T-helper 2 cell (primary cell): ENCODE results near the gene NUF2.
"Not testable (repeated sequence)": the region's sequence is repeated elsewhere in the genome, so short reads cannot be mapped to it uniquely, and the experiment has no call there.

Source experiments
- DNase-seq, 5 experiments: peaks; one replicate each; pipeline versions ENCODE4 v3.0.0 to v3.0.0-alpha.2; 2012 to 2022
- total RNA-seq, 2 donors: gene quantifications; one replicate each; lab custom pipeline; 2026; lab: John Stamatoyannopoulos, UW

The NUF2 gene
- total RNA-seq = 1.6 to 6.3 reads per million in 2 donors

- peak; percentile 86 to 100 (median 95) for DNase-seq
Measured at GRCh38 chr1:163321311-163322305, at the start of gene NUF2. NUF2 (plus strand) TSS chr1:163321954; CDS start chr1:163326052, 4,098 bp downstream.

- DNase-seq = no peak
Measured at GRCh38 chr1:163273766-163274441, 47.9 kb upstream of the NUF2 start.

- peak in 1 of 5 experiments; percentile 5 for DNase-seq
Measured at GRCh38 chr1:163275222-163275621, 46.5 kb upstream of the NUF2 start.

- no peak for DNase-seq
Measured at GRCh38 chr1:163278602-163279001, 43.2 kb upstream of the NUF2 start.

- DNase-seq = not testable (repeated sequence)
Measured at GRCh38 chr1:163284867-163285266, 36.9 kb upstream of the NUF2 start.

GRCh38 chr1:163290025-163290640 lies 31.6 kb upstream of the NUF2 start:
- no peak for DNase-seq

GRCh38 chr1:163291461-163291860 lies 30.3 kb upstream of the NUF2 start:
- no peak for DNase-seq

- not testable (repeated sequence) for DNase-seq
Measured at GRCh38 chr1:163292153-163292552, 29.6 kb upstream of the NUF2 start.

- DNase-seq = not testable (repeated sequence)
Measured at GRCh38 chr1:163293497-163293896, 28.3 kb upstream of the NUF2 start.

GRCh38 chr1:163295949-163296348 lies 25.8 kb upstream of the NUF2 start:
- no peak for DNase-seq

- no peak for DNase-seq
Measured at GRCh38 chr1:163296504-163297263, 25.1 kb upstream of the NUF2 start.

GRCh38 chr1:163298365-163298764 lies 23.4 kb upstream of the NUF2 start:
- no peak for DNase-seq

GRCh38 chr1:163300568-163300967 lies 21.2 kb upstream of the NUF2 start:
- no peak for DNase-seq

- no peak for DNase-seq
Measured at GRCh38 chr1:163303561-163303960, 18.2 kb upstream of the NUF2 start.

- no peak for DNase-seq
Measured at GRCh38 chr1:163305441-163305840, 16.3 kb upstream of the NUF2 start.

- DNase-seq = no peak
Measured at GRCh38 chr1:163307479-163308171, 14.1 kb upstream of the NUF2 start.

GRCh38 chr1:163308811-163309210 lies 12.9 kb upstream of the NUF2 start:
- DNase-seq = no peak

- peak in 3 of 5 experiments; percentile 3 to 61 (median 11) for DNase-seq
Measured at GRCh38 chr1:163315773-163316374, 5.9 kb upstream of the NUF2 start.

GRCh38 chr1:163320891-163321290 lies 863 bp upstream of the NUF2 start:
- DNase-seq = peak in 1 of 5 experiments; percentile 3

- not testable (repeated sequence) for DNase-seq
Measured at GRCh38 chr1:163323339-163323738, 1.6 kb downstream of the NUF2 start.

GRCh38 chr1:163331116-163331515 lies 9.4 kb downstream of the NUF2 start:
- DNase-seq = peak in 1 of 5 experiments; percentile 15
